Ectodermal cell (in vitro differentiated cells): Measurements from ENCODE around the gene SETD1B.

Source experiments
- H3K27ac ChIP-seq: 2 replicates; pipeline ENCODE4 v1.7.0; 2013; ENCODE audit warnings: mild to moderate bottlenecking, low read depth, low read length; ENCODE audit not compliant: insufficient read depth, poor library complexity, severe bottlenecking
- H3K27me3 ChIP-seq: 2 replicates; pipeline ENCODE4 v1.7.0; 2013; ENCODE audit warnings: mild to moderate bottlenecking, low read length; ENCODE audit not compliant: insufficient read depth, control insufficient read depth, poor library complexity, severe bottlenecking
- H3K36me3 ChIP-seq: one replicate; pipeline ENCODE4 v1.7.0; 2013; ENCODE audit warnings: low read length; ENCODE audit not compliant: control insufficient read depth, insufficient read depth
- H3K4me1 ChIP-seq: one replicate; pipeline ENCODE4 v1.7.0; 2013; ENCODE audit warnings: low read length; ENCODE audit not compliant: control insufficient read depth, insufficient read depth
- H3K4me3 ChIP-seq: 2 replicates; pipeline ENCODE4 v1.7.0; 2013; ENCODE audit warnings: low read depth, low read length, control low read depth; ENCODE audit not compliant: insufficient read depth
- H3K9me3 ChIP-seq: 2 replicates; pipeline ENCODE4 v1.7.0; 2013; ENCODE audit warnings: mild to moderate bottlenecking, low read length, moderate library complexity; ENCODE audit not compliant: control insufficient read depth
- WGBS, 2 experiments: methylation state at CpG; one replicate each; pipeline ENCODE4 v1.1.7; 2013; ENCODE audit warnings: missing lambda C conversion rate in 2 of 2; 5-methylcytosine and 5-hydroxymethylcytosine counted together

SETD1B gene

GRCh38 chr12:121802843-121803698, 738 bp upstream of the SETD1B start:
- peaks cover 1% of the 10 kb centered on the region for H3K36me3 ChIP-seq
- WGBS, 2 experiments: 0% methylated on average over 65 of the region's 65 CpGs

GRCh38 chr12:121804417-121805111, 755 bp downstream of the SETD1B start:
- Histone ChIP-seq H3K36me3 (peaks cover 5% of the 10 kb centered on the region), H3K4me3 (peak overlapping the region; percentile 93), H3K27ac (no peak overlapping the region), H3K27me3 (no peaks in the 10 kb centered on the region), H3K9me3 (no peaks in the 10 kb centered on the region), H3K4me1 (peaks cover 11% of the 10 kb centered on the region)
- WGBS, 2 experiments: 0 to 1% methylated on average over 63 of the region's 63 CpGs

More at GRCh38 chr12:121802843-121803698, 738 bp upstream of the SETD1B start:
- no peaks in the 10 kb centered on the region for H3K9me3 ChIP-seq
- peak overlapping the region; percentile 99 for H3K27ac ChIP-seq
- H3K4me3 ChIP-seq: peak overlapping the region; percentile 93
- H3K27me3 ChIP-seq: no peaks in the 10 kb centered on the region
- H3K4me1 ChIP-seq: peaks cover 21% of the 10 kb centered on the region

GRCh38 chr12:121805171-121806008, 1.6 kb downstream of the SETD1B start:
- Histone ChIP-seq H3K27me3 (no peaks in the 10 kb centered on the region), H3K4me3 (peak overlapping the region; percentile 93), H3K4me1 (peaks cover 11% of the 10 kb centered on the region), H3K27ac (no peak overlapping the region), H3K36me3 (peaks cover 8% of the 10 kb centered on the region), H3K9me3 (no peaks in the 10 kb centered on the region)
- 5% methylated on average over 37 to 45 of the region's 45 CpGs for WGBS, 2 experiments

- Histone ChIP-seq H3K27ac (no peak overlapping the region), H3K4me3 (peak overlapping the region; percentile 19), H3K4me1 (peaks cover 15% of the 10 kb centered on the region), H3K27me3 (no peaks in the 10 kb centered on the region), H3K36me3 (peaks cover 15% of the 10 kb centered on the region), H3K9me3 (no peaks in the 10 kb centered on the region)
- 23 to 29% methylated on average over 15 to 16 of the region's 16 CpGs for WGBS, 2 experiments
Observed at GRCh38 chr12:121806009-121806545, 2.3 kb downstream of the SETD1B start.

GRCh38 chr12:121806546-121807423, 3.0 kb downstream of the SETD1B start:
- Histone ChIP-seq H3K27me3 (no peaks in the 10 kb centered on the region), H3K27ac (no peak overlapping the region), H3K4me1 (peaks cover 21% of the 10 kb centered on the region), H3K9me3 (no peaks in the 10 kb centered on the region), H3K36me3 (peaks cover 15% of the 10 kb centered on the region), H3K4me3 (peak overlapping the region; percentile 19)
- 45 to 54% methylated on average over 20 to 21 of the region's 21 CpGs for WGBS, 2 experiments

DNA sequence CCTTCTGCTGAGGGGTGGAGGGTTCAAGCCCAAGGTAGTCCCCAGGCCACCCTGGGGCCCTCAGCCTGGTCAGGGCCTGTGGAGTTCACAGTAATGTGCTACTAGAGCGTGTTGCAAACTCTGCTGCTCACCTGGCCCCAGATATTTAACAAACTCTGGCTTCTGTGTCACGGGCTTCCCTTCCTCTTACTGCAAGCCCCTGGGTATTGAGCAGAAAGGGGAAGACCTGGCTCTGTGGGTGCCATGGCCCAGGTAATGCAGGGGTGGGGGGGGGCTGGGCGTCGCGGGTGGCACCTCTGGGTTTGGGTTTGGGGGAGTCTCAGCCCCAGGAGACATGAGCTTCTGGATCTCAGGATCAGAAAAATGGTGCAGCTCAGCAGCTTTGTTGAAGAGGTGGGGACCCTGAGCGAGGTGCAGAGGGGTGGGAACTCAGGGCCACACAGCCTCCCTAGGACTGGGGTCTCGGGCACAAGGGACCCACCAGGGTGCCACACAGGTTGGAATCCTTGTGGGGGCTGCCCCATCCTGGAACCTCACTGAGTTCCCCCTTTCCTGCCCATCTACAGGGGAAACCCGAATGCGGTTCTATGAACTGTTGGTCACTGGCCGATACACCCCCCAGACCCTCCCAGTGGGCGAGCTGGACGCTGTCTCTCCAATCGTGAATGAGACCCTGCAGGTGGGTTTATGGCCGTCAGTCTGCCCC, 4.0 kb downstream of the SETD1B start:
- H3K36me3 ChIP-seq: peaks cover 15% of the 10 kb centered on the region
- H3K4me1 ChIP-seq: peaks cover 23% of the 10 kb centered on the region
- 87 to 88% methylated on average over 14 of the region's 14 CpGs for WGBS, 2 experiments
- H3K27me3 ChIP-seq: no peaks in the 10 kb centered on the region
- no peak overlapping the region for H3K27ac ChIP-seq
- H3K4me3 ChIP-seq: no peak overlapping the region
- no peaks in the 10 kb centered on the region for H3K9me3 ChIP-seq

DNA sequence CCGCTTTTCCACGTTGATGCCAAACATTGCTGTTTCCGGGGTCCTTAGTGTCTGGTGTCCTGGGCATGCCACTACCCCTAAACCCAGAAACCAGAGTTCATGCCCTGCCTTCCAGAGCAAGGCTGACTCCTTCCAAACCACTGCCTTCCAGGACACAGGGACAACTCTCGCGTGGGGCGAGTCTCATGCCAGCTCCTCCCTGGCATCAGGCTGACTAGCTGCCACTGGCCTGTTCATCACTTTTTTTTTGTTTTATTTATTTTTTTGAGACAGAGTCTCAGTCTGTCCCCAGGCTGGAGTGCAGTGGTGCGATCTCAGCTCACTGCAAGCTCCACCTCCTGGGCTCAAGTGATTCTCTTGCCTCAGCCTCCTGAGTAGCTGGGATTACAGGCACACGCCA, 4.8 kb downstream of the SETD1B start:
- Histone ChIP-seq H3K36me3 (peaks cover 15% of the 10 kb centered on the region), H3K27me3 (no peaks in the 10 kb centered on the region), H3K27ac (no peak overlapping the region), H3K9me3 (no peaks in the 10 kb centered on the region), H3K4me1 (peaks cover 29% of the 10 kb centered on the region), H3K4me3 (no peak overlapping the region)
- WGBS, 2 experiments: 92 to 96% methylated on average over 8 of the region's 8 CpGs

GRCh38 chr12:121809712-121810116, 5.9 kb downstream of the SETD1B start:
- Histone ChIP-seq H3K27ac (no peak overlapping the region), H3K27me3 (no peaks in the 10 kb centered on the region), H3K9me3 (no peaks in the 10 kb centered on the region), H3K4me1 (peaks cover 29% of the 10 kb centered on the region), H3K4me3 (no peak overlapping the region), H3K36me3 (peaks cover 15% of the 10 kb centered on the region)
- 94% methylated on average over 27 of the region's 27 CpGs for WGBS, 2 experiments
